Urothelium cell line (cell line): ENCODE results near the gene FHIT.

Experiments used
- DNase-seq: peaks from one replicate; pipeline ENCODE4 v3.0.0; 2011; ENCODE audit warnings: low spot score, mixed read lengths
- FAIRE-seq: peaks from 2 replicates; lab custom pipeline; 2011; peaks lifted over from hg19 to GRCh38; lab: Jason Lieb, UNC

Gene FHIT

DNA sequence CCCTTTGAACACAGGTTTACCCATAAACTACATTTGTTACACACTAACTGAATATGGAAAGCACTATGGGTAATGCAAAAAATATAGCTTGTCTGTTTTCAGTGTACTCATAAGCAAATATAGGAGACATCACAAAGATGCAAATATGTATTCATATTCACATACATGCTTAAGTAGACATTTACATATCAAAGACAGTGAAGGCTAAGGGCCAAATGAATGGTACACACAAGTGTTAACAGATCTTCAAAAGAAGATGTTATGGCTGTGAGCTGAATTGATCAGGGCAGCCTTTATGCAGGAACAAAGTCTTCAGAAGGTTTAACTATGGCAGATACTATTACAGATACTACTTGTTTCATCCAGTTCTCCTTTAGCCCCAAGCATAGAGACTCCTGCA, 384.1 kb downstream of the FHIT start:
- FAIRE-seq (no peak), DNase-seq (no peak)

DNA sequence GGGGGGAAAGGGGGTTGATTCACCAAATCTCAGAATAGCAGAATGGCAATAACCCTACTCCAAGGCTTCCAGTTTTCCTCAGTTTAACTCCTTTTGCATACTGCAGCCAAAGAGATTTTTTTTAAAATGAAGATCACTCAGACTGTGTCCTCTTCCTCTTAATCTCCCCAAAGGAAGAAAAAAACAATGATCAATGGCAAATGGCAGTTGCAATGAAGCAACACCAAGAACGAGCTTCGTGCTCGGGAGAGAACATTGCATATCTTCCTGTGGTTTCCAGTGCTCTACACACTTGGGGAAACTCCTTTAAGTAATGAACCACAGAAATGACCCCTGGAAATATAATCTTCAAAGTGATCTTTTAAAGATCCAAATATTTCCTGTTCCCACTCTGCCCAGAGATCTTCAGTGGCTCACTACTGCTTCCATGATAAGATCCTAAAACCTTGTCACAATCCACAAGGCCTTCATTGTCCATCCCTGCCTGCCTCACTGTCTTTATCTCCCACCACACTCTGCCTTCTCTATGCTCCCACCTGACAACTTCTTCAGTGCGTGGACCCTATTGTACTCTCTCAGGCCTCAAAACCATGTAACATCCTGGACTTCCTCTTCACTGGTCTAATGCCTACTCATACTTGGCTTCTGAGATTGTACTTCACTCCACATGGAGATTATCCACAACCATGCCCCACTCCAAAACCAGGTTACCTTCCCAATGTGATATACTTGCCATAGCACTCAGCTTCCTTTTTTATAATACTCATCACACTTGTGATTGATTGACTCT, 394.8 kb downstream of the FHIT start:
- no peak for FAIRE-seq
- DNase-seq, result no peak

DNA sequence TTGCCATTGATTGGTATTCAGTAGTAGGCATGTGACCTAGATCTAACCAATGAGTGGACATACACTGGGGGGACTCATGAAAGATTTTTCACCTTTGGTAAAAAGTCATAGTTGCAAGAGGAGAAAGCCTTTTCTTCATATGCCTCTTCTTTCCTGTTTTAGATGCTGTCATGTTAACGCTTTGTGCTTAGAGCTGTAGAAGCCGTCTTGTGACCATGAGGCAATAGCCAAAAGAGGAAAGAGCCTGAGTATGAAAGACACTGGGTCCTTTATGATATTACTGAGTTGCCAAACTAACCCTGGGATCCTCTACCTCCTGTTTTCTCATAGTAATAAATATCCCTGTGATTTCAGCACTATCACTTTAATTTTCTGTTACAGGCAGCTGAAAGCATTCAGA, 396.0 kb downstream of the FHIT start:
- FAIRE-seq, result no peak
- DNase-seq, result no peak

DNA sequence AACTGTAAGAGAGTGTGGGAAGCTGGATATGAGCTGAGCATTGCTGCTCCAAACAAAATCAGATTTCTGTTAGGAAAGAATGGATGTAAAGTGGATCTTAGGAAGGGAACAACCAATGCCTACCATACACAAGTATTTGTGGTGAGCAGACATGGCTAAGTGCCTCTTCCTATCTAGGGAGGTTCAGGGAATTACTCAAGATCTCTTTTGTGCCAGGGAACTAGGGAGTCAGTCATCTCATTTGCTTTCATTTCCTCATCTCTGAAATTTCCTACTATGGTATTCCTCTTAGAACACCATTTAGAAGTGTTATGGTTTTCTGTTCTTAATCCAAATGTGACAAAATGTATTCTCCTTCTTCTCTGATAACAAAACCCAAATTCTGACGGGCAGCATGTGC, 396.5 kb downstream of the FHIT start:
- FAIRE-seq (no peak), DNase-seq (no peak)

DNA sequence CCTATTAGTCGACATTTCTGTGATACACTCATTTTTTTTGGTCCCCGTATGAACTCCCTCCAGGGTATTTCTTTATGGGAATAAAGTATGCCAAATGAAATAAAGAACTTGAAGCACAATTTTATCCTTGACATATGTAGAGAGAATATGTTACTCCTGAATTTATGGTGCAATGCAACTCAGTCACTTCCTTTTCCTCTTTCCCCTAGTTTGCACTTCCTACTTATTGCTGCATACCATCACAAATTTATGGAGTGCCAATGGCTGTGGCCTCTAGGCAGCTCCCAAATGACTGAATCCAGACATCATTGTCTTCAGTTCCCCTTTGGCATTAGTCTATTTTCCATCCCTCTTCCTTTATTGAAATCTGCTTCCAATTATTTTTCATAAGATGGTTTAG, 403.5 kb downstream of the FHIT start:
- DNase-seq, result no peak
- no peak for FAIRE-seq

DNA sequence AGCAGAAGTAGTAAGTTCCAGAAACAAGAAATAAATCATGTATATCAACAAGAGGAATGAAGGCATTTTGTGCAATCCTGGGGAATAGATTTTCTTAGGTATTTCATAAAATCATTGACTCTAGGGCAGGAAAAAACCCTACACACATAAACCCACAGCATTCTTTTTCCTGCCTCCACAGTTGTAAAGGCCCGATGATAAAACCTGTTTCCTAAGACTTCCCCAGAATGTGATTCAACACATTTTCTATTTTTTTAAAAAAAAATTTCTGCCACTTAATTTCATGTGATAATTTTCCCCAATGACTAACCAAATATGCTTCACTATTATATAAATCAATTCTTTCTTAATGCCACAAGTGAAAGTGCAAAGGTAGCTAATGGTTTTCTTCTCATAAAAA, 407.0 kb downstream of the FHIT start:
- FAIRE-seq, result no peak

DNA sequence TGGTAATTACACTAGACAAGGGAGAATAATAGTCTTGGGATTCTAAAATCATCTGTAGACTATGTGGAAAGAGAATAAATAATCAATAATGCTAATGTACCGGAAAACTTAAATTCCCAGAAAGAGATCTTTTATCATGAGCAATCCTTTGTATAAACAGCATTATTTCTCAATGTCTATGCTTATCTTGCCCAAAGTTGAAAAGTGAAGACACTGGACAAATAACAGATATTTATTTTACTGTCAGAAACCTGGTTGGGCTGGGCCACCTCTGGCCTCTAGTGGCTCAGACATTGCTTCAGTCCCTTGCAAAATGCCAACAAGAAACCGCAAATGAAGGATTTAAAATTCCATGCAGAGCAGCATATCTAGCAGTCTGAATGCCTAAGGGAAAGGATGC, 409.9 kb downstream of the FHIT start:
- FAIRE-seq, result no peak

More for the DNA sequence above, 407.0 kb downstream of the FHIT start:
- DNase-seq, result no peak

DNA sequence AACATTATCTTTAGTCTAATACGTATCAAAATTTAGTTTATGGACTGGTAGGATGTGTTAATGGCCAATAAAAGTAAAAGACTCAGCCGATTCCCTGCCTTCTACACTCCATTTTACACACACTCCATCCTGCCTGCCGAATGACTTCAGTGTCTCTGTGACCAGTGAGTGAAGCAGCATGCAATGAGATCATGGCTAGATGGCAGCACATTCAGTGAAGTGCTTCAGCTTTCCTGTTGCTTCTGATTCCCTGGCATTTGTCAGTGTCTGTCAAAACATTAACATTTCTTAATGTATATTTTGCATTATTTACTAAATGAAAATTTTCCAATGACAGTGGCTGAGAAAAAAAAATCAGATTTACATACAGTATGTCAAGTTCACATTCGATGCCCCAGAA, 412.0 kb downstream of the FHIT start:
- peak; percentile 27 for FAIRE-seq
- DNase-seq, result no peak

More for the DNA sequence above, 409.9 kb downstream of the FHIT start:
- no peak for DNase-seq

DNA sequence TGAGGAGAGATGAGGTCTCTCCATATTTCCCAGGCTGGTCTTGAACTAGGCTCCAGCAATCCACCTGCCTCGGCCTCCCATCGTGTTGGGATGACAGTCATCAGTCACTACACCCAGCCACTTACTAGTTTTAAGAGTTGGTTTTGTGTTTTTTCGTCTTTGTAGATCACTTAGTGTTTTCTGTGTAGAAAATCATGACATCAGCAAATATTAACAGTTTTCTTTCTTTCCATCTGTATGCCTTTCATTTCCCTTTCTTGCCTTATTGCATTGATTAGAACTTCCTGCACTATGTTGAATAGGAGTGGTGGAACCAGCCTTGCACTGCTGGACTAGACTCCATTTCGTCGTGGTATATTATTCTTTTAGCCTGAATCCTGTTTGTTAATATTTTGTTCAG, 415.5 kb downstream of the FHIT start:
- DNase-seq (no peak), FAIRE-seq (no peak)

DNA sequence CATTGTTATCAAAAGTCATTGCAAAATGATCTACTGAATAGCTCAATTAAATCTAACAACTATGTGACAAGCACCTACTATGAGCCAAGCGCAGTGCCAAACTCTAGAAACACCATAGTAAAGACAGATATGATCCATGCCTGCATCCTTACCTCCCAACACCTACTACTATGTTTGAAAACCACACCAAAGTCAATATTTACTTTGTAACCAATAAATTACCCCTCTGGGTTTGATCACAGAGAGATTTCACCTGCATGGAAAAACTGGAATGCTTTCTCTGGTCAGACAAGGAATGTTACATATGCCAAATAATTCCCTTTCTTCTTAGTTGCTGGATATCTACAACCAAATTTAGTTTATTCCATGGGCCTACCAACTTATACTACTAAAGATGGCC, 422.2 kb downstream of the FHIT start:
- DNase-seq (no peak), FAIRE-seq (no peak)

DNA sequence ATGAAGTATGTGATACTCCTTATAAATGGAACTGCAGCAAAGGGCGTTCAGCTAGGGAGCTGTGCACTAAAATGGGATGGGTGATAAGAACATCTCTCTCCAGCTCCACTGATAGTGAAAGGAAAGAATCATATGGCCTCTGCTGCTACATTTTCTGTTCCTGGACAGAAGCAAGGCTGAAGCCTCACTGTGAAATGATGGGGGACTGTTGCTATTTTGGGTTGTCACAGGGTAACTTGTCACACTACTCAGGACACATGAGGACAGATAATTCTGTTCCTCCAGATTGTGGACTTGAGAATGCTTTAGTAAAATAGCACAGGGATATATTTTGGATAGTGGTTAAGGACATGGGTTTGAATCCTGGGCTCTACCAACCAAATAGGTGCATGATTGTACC, 423.6 kb downstream of the FHIT start:
- DNase-seq (no peak), FAIRE-seq (no peak)

DNA sequence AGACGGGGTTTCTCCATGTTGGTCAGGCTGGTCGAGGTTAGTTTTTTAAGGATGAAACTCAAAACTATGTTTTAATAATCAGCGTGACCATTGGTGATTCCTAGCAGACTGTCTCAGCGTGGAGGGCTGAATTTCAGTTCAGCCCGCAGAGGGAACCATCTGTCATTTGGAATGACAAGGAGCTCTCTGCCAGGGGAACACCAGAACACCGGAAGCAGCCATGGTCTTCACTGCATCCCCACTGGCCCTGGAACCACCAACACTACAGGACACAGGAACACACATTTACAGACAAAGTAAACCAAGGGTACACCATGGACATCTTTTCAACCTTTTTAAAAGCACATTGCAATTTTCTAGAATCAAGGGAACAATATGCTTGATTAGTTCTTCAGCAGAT, 424.7 kb downstream of the FHIT start:
- no peak for DNase-seq
- no peak for FAIRE-seq

DNA sequence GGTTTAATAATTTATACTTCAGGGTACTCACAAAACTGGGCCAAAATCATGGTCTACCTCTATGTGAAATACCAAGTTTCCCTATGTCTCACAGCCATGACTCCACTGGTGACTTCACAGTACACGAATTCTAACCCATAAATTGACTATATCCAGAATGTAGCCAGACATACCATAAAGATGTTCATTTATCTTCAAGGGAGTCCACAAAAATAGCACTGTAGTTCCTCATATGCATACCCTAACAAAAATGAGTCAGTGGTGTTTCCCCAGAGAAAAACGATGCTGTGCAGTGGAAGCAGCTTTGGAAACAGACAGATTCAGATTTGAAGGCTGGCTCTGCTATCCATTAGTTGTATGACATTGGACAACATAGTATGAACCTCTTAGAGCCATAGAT, 438.8 kb downstream of the FHIT start:
- DNase-seq (no peak), FAIRE-seq (no peak)

DNA sequence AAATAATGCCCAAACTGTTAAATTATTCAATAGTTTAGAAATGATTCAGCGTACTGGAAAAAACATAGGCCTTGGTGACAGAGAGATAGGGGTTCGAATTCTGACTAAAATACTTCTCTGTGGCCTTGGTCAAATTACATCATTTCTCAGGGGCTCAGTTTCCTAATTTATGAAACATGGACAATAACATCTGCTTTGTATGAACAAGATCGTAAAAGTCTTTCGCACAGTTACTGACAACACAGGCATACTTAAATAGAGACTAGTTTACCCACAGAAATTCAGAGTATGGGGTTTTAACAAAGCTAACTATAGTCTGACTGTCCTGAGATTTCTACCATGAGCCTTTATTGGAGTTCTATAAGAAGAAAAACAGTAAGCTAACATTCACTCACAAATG, 440.4 kb downstream of the FHIT start:
- no peak for FAIRE-seq
- DNase-seq, result no peak

DNA sequence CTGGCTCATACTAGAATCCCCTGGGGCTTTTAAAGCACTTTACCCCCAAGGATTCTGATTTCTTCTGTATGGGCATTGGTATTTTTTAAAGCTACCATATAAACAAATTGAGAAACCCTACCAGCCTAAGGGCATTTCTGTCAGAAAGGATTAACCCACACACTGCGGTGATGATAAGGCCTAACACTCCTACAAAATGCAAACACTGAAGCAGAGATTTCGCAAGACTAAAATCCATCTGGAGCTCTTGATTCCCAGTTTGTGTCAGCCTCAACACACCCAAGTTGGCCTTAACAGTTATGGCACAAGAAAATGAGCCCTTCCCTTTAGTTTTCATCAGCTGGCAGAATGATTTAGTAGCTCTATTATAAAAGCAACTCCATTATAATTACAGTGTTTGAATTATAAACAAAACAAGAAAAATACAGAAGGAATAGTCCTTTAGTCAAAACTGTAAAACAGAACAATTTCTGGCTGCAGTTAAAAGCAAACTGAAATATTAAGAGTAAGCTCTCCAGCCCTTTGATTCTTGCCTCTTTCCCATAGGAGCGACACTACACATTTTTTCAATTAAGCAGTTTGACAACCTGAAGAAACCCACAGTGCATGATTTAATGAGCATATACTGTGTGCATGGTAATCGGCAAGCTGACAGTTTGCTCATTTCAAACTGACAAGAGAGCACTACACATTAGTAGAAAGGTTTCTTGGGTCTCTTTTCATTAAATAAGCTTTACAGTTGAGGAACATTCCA, 441.2 kb downstream of the FHIT start:
- DNase-seq, result no peak
- FAIRE-seq, result no peak

DNA sequence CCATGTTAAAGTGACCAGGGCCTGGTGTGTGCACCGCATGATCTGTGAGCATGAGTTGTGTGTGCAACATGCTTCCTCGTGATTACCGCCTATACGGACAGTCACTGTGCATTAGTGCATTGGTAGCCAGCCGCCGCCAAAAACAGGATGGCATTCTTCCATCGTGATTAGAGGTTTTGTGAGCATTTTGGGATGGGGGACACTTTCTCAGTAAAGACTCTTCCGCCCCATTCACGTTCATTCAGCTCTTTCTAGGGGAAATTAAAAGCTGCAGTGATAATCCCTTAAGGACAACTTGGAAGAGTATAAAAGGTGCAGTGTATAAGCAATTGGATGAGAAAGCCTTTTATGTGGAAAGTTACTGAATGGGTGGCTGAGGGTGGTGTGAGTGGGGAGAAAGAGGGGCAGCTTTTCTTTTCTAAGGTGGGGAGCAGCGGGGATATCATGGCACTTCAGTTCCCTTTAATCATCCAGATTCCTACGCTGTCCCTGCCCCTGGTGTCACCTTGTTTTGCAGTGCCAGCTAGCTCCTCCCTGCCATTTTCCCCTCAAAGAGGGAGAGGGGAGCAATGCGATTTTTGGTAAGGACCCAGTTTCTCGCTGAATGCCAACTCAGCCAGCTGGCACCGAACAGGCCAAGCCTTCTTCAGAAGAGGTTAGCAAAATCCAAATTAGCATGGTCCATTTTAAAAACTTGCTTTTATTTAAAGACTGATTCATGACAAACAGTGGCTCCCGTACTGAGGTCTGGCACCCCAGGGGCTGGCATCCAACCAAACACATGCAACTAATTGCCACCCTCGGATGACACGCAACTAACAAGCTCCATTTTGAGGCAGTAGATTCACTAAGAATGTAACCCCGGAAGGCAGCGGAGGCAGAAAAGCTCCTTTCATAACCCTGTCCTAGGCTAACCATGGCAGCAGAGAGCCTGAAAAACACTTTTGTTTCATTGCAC, 447.8 kb downstream of the FHIT start:
- FAIRE-seq (no peak), DNase-seq (no peak)

DNA sequence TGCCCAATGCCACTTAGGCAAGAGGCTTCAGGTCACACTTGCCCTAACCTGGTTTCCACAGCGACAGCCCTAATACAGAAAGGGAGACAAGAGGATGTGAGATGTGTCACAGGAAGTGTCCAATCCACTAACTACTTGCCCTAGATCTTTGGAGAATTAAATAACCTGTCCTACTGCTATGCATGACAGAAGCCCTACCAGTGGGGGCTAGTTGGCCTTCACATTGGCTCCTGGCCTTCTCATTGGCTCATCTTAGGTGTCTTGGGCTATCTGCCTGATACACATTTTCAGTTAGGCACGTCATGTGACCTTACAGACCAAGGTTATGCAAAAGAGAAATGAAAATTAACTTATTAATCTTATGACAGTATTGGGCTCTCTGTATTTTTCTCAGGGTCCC, 449.9 kb downstream of the FHIT start:
- FAIRE-seq, result no peak
- no peak for DNase-seq

DNA sequence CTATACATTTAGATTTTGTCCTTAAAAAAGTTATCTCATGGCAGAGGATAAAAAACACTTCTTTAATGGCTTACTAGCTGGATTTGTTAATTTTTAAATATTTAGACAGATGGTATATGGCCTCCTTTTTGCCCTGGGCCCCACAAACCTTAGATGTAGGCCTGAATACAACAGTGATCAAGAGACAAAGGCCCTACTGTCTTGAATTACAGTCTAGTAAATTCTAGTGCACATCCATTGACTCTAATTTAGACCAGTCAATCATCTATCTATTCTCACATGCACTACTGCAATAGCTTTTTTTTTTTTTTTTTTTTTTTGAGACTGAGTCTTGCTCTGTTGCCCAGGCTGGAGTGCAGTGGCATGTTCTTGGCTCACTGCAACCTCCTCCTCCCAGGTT, 452.8 kb downstream of the FHIT start:
- no peak for DNase-seq
- no peak for FAIRE-seq

DNA sequence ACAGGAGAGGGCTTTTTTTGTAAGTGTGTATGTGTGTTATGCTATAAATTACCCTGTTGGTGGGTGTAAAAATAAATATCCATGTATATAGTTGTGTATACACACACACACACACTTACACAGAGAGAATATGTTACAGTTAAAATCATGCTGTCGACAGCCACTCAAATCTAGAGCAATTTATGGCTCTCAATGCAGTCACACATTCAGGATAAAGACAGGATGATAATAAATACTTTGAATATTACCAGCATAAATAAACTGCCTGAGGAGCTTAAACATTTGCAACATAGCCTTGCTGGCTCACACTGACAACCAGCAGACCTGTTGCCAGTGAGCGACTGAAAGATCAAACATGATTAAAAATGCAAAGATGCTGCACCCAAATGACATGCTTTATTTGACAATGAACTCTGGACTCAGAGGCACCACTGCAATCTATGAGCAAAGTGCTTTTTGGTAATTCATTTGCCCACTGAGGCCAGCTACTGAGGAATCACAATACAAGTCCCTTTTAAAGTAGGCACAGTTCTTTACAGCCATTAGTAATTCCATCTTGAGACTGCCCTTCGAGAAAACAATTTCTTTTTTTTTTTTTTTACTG, 458.9 kb downstream of the FHIT start:
- DNase-seq (no peak), FAIRE-seq (no peak)

DNA sequence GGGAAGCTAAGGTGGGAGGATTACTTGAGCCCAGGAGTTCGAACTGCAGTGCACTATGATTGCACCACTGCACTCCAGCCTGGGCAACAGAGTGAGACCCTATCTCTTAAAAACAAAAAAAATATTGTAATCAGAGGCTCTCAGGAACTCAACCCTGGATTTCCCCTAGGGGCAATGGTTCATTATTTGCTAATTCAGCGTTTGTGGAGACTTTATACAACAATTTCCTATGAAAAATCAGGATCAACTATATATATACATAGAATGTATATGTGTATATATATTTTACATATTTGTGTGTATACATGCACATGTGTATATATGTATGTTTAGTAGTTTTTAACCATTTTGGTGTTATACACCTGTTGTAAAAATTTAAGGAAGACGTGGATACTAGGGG, 463.1 kb downstream of the FHIT start:
- DNase-seq (no peak), FAIRE-seq (no peak)

DNA sequence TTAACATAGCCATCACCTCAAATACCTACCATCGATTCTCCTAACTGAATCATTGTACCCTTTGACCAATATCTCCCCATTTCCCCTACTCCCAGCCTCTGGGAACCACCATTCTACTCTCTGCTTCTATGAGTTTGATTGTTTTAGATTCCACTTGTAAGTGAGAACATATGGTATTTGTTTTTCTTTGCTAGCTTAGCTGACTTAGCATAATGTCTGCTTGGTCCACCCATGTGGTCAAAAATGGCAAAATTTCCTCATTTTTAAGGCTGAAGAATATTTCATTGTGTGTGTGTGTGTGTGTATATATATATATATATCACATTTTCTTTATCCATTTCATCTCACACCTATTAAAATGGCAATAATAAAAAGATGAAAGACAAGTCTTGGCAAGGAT, 469.3 kb downstream of the FHIT start:
- DNase-seq (no peak), FAIRE-seq (no peak)
